Right renal cortex interstitium (tissue), 3 donors: ENCODE measurements around the gene TARS1. TPM values are rescaled to one million over a fixed set of nuclear protein-coding genes. Genes with fewer than 3 reads are reported as not detected.

ENCODE experiments used
- DNase-seq, 3 donors: peaks; one replicate each; pipeline ENCODE4 v3.0.0-alpha.2; 2013; ENCODE audit warnings: low read depth in 3 of 3, low spot score in 2 of 3
- polyA plus RNA-seq, 3 donors: library from polyadenylated mRNA; unstranded; fragments of 120-200 nt; gene quantifications; one replicate each; pipeline ENCODE4 v1.2.1, GENCODE V29; 2013; ENCODE audit not compliant: insufficient read length in 3 of 3

The TARS1 gene
- polyA plus RNA-seq, 3 donors = 140 to 156 (median 154) TPM

- no peak for DNase-seq
Observed at GRCh38 chr5:33438996-33439395, 1.8 kb upstream of the TARS1 start.

GRCh38 chr5:33439905-33440481, 772 bp upstream of the TARS1 start:
- no peak for DNase-seq

GRCh38 chr5:33441241-33442177, 744 bp downstream of the TARS1 start:
- DNase-seq = peak in 1 of 3 donors; percentile 21

- DNase-seq = no peak
Observed at GRCh38 chr5:33444542-33444941, 3.8 kb downstream of the TARS1 start.

- peak in 1 of 3 donors; percentile 19 for DNase-seq
Observed at GRCh38 chr5:33445798-33446197, 5.0 kb downstream of the TARS1 start.

GRCh38 chr5:33448118-33448517, 7.4 kb downstream of the TARS1 start:
- no peak for DNase-seq

GRCh38 chr5:33457126-33457525, 16.4 kb downstream of the TARS1 start:
- no peak for DNase-seq

- DNase-seq = no peak
Observed at GRCh38 chr5:33457817-33458216, 17.1 kb downstream of the TARS1 start.

GRCh38 chr5:33460210-33460609, 19.4 kb downstream of the TARS1 start:
- no peak for DNase-seq

GRCh38 chr5:33462456-33462855, 21.7 kb downstream of the TARS1 start:
- no peak for DNase-seq

GRCh38 chr5:33465120-33465519, 24.4 kb downstream of the TARS1 start:
- no peak for DNase-seq

GRCh38 chr5:33468775-33469435, 28.1 kb downstream of the TARS1 start:
- DNase-seq = no peak

GRCh38 chr5:33470544-33470943, 29.8 kb downstream of the TARS1 start:
- DNase-seq = peak in 1 of 3 donors; percentile 53

- no peak for DNase-seq
Observed at GRCh38 chr5:33472805-33473409, 32.1 kb downstream of the TARS1 start.

- no peak for DNase-seq
Observed at GRCh38 chr5:33474004-33474403, 33.2 kb downstream of the TARS1 start.

- DNase-seq = no peak
Observed at GRCh38 chr5:33474931-33475499, 34.2 kb downstream of the TARS1 start.

- DNase-seq = no peak
Observed at GRCh38 chr5:33475706-33476105, 34.9 kb downstream of the TARS1 start.

GRCh38 chr5:33476992-33477391, 36.2 kb downstream of the TARS1 start:
- DNase-seq = no peak

- no peak for DNase-seq
Observed at GRCh38 chr5:33477816-33478215, 37.1 kb downstream of the TARS1 start.

GRCh38 chr5:33479311-33479710, 38.5 kb downstream of the TARS1 start:
- DNase-seq = no peak

GRCh38 chr5:33480876-33481275, 40.1 kb downstream of the TARS1 start:
- DNase-seq = no peak
